GM12872 (cell line): ENCODE results near the gene INTS15.
A peak's percentile ranks its signal among the peaks of the same experiment; 100 is the strongest.

Experiments used
- CTCF ChIP-seq: IDR thresholded peaks from 3 replicates; pipeline ENCODE4 v1.5.1; 2011; ENCODE audit warnings: low read depth, mild to moderate bottlenecking, low read length, moderate library complexity; ENCODE audit not compliant: insufficient read depth

The INTS15 gene

GRCh38 chr7:6553448-6554044 lies 36.3 kb upstream of the INTS15 start:
- peak; percentile 33; the same call in 1 of the 3 replicates for TF ChIP-seq CTCF

GRCh38 chr7:6554848-6555247 lies 35.0 kb upstream of the INTS15 start:
- TF ChIP-seq CTCF, result no peak

- peak; percentile 51 for TF ChIP-seq CTCF
Measured at GRCh38 chr7:6556196-6556595, 33.6 kb upstream of the INTS15 start.

GRCh38 chr7:6558837-6559236 lies 31.0 kb upstream of the INTS15 start:
- peak; percentile 44 for TF ChIP-seq CTCF

GRCh38 chr7:6559896-6560295 lies 29.9 kb upstream of the INTS15 start:
- no peak for TF ChIP-seq CTCF

GRCh38 chr7:6562106-6562505 lies 27.7 kb upstream of the INTS15 start:
- no peak for TF ChIP-seq CTCF

GRCh38 chr7:6563936-6564770 lies 25.7 kb upstream of the INTS15 start:
- no peak for TF ChIP-seq CTCF
